Fibroblast of lung (primary cell): ENCODE measurements around the gene MAGI2. TPM values are rescaled to one million over a fixed set of nuclear protein-coding genes. Genes with fewer than 3 reads are reported as not detected.

Experiments used
- DNase-seq, 2 donors: peaks; one replicate each; pipeline versions ENCODE4 v3.0.0 to v3.0.0-alpha.2; 2010; ENCODE audit warnings: low read depth in 2 of 2
- H2AFZ ChIP-seq: 2 replicates; pipeline ENCODE4 v1.5.1; 2012; ENCODE audit warnings: low read length, control low read depth, inconsistent platforms
- H3K27ac ChIP-seq: 2 replicates; pipeline ENCODE4 v1.5.1; 2011; ENCODE audit warnings: low read length, control low read depth; ENCODE audit not compliant: insufficient read depth
- H3K27me3 ChIP-seq: 2 replicates; pipeline ENCODE4 v1.5.1; 2011; ENCODE audit warnings: mild to moderate bottlenecking, low read length; ENCODE audit not compliant: control insufficient read depth, insufficient read depth
- H3K36me3 ChIP-seq: 2 replicates; pipeline ENCODE4 v1.5.1; 2011; ENCODE audit warnings: low read length; ENCODE audit not compliant: control insufficient read depth, insufficient read depth
- H3K4me1 ChIP-seq: 2 replicates; pipeline ENCODE4 v1.5.1; 2011; ENCODE audit warnings: low read length; ENCODE audit not compliant: control insufficient read depth, insufficient read depth; ENCODE audit errors: extremely low read depth
- H3K4me2 ChIP-seq: 2 replicates; pipeline ENCODE4 v1.5.1; 2011; ENCODE audit warnings: low read length, control low read depth; ENCODE audit not compliant: insufficient read depth; ENCODE audit errors: extremely low read depth
- H3K4me3 ChIP-seq, 4 experiments: fragments of 200-600 bp in 1 of 4; sonication (generic) in 1 of 4; replicated peaks in 1 of 4; 2 replicates each; pipeline ENCODE4 v1.5.1; 2011 to 2016; ENCODE audit warnings: low read length in 4 of 4, low read depth in 3 of 4, mild to moderate bottlenecking in 3 of 4, control low read depth in 2 of 4, inconsistent platforms in 1 of 4, mixed read lengths in 1 of 4; ENCODE audit not compliant: insufficient read depth in 1 of 4; ENCODE audit errors: control extremely low read depth in 1 of 4
- H3K79me2 ChIP-seq: 2 replicates; pipeline ENCODE4 v1.5.1; 2012; ENCODE audit warnings: mild to moderate bottlenecking, low read length, inconsistent platforms; ENCODE audit not compliant: control insufficient read depth, insufficient read depth
- H3K9ac ChIP-seq: 2 replicates; pipeline ENCODE4 v1.5.1; 2011; ENCODE audit warnings: mild to moderate bottlenecking, low read length, control low read depth; ENCODE audit not compliant: insufficient read depth
- H3K9me3 ChIP-seq: 2 replicates; pipeline ENCODE4 v1.5.1; 2012; ENCODE audit warnings: low read depth, low read length; ENCODE audit not compliant: control insufficient read depth, insufficient read depth
- H4K20me1 ChIP-seq: 2 replicates; pipeline ENCODE4 v1.5.1; 2011; ENCODE audit warnings: low read length; ENCODE audit not compliant: control insufficient read depth, insufficient read depth; ENCODE audit errors: extremely low read depth
- EZH2 ChIP-seq: IDR thresholded peaks from 2 replicates; pipeline ENCODE4 v1.5.1; 2012; ENCODE audit warnings: low read length, control low read depth, mild to moderate bottlenecking; ENCODE audit errors: missing control alignments
- polyA plus RNA-seq, 2 donors: library from polyadenylated mRNA; depleted of rRNA in 1 of 2; stranded (reverse) in 1 of 2; unstranded in 1 of 2; fragments of >200 nt; gene quantifications; 2 replicates each; pipeline ENCODE4 v1.2.1, GENCODE V29; 2011 to 2012; ENCODE audit warnings: missing spikeins in 1 of 2
- total RNA-seq: library from RNA; depleted of rRNA; stranded (reverse); fragments of >200 nt; gene quantifications from 2 replicates; pipeline ENCODE4 v1.2.1, GENCODE V29; 2014
- TF ChIP-seq, protein P1 (sequence below), 2 donors: IDR thresholded peaks in 1 of 2; conservative IDR thresholded peaks in 1 of 2; 1 replicate in 1 of 2; 2 replicates in 1 of 2; pipeline ENCODE4 v1.5.1; 2011 to 2012; ENCODE audit warnings: low read length in 2 of 2, control low read depth in 1 of 2, inconsistent platforms in 1 of 2, low read depth in 1 of 2, mild to moderate bottlenecking in 1 of 2

Gene MAGI2
- total and polyA plus RNA-seq, 2 donors (not counting 1 experiment from before 2014, with no cell fraction given): 1.8 to 17.0 TPM

DNA sequence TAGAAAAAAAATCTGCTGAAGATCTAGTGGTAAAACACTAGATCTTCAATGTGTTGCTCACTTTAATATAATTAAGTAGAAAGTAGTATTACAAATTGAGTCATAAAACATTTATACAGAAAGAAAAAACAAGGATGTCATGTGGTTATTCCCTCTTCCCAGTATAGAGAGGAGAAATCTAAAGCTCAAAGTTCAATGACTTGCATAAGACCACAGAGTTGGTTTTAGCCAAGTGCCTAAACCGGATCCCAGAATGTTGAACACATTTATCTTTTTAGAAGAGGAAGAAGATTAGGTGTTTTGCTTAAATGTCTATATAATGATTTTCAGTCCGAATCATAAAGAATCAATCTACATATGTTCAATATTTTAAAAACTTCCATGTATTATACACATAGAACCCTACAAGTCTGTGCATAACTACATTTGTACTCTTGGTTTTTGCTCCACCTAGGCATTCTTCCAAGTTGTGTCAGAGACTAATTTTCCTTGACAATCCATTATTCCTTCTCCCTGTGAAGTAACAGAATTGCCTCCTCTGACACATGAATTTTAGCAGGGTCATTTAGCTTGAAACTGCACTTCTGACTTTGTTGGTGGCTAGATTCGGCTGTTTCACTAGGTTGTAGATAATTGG, 389.2 kb downstream of the MAGI2 start:
- H3K9ac ChIP-seq: no peak overlapping the region
- H3K79me2 ChIP-seq: no peaks in the 10 kb centered on the region
- DNase-seq: peak; percentile 19 to 43

DNA sequence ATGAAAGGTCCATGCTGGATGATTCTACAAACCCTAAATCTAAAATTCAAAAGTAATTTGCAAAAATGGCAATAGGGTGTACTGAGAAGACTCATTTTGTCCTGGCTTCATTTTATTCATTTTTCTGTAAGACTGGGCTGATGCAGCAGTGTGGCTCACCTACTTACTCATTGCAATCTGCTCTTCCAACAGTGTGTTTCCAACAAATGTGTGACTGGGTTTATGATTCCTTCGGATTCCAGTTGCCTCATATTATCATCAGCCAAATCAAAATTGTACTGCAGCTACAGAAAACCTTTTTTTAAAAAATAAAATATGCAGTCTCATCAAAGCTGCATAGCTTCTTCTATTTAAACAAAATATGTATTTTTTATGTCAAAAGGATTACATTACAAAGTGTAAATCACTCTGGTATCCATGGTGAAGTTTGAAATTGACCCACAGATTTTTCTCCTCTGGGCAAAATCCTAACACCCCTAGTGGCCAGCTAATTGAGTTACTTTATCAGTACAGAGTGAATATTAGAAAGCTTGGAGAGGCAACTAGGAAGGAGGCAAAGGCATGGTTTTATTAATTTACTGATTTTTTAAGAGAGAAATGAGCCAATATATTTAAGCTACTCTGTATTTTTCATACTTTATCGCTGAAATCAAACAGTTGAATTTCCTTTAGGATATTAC, 390.3 kb downstream of the MAGI2 start:
- Histone ChIP-seq H3K27me3 (no peaks in the 10 kb centered on the region), H3K36me3 (no peaks in the 10 kb centered on the region), H3K27ac (no peak overlapping the region), H4K20me1 (no peaks in the 10 kb centered on the region), H3K9me3 (no peaks in the 10 kb centered on the region), H3K9ac (no peak overlapping the region), H2AFZ (no peak overlapping the region), H3K4me3 (no peak overlapping the region), H3K4me2 (no peak overlapping the region), H3K4me1 (no peaks in the 10 kb centered on the region), H3K79me2 (no peaks in the 10 kb centered on the region)
- DNase-seq: peak in 1 of 2 donors; percentile 5
- TF ChIP-seq, protein P1, sequence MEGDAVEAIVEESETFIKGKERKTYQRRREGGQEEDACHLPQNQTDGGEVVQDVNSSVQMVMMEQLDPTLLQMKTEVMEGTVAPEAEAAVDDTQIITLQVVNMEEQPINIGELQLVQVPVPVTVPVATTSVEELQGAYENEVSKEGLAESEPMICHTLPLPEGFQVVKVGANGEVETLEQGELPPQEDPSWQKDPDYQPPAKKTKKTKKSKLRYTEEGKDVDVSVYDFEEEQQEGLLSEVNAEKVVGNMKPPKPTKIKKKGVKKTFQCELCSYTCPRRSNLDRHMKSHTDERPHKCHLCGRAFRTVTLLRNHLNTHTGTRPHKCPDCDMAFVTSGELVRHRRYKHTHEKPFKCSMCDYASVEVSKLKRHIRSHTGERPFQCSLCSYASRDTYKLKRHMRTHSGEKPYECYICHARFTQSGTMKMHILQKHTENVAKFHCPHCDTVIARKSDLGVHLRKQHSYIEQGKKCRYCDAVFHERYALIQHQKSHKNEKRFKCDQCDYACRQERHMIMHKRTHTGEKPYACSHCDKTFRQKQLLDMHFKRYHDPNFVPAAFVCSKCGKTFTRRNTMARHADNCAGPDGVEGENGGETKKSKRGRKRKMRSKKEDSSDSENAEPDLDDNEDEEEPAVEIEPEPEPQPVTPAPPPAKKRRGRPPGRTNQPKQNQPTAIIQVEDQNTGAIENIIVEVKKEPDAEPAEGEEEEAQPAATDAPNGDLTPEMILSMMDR (conservative IDR thresholded peaks at IDR 0.05 in 1 of 2, IDR thresholded peaks at IDR 0.05 in 1 of 2; ENCODE audit: low read depth in 1 of 2, low read length in 2 of 2): peak in 1 of 2 donors; percentile 4
- no peak for TF ChIP-seq EZH2

More for the DNA sequence above, 389.2 kb downstream of the MAGI2 start:
- TF ChIP-seq, protein P1 (conservative IDR thresholded peaks at IDR 0.05 in 1 of 2, IDR thresholded peaks at IDR 0.05 in 1 of 2; ENCODE audit: low read depth in 1 of 2, low read length in 2 of 2): no peak
- TF ChIP-seq EZH2: no peak
- Histone ChIP-seq H3K9me3 (no peaks in the 10 kb centered on the region), H2AFZ (no peak overlapping the region), H3K27ac (no peak overlapping the region), H3K4me2 (no peak overlapping the region), H3K36me3 (no peaks in the 10 kb centered on the region), H3K27me3 (no peaks in the 10 kb centered on the region), H4K20me1 (no peaks in the 10 kb centered on the region), H3K4me1 (no peaks in the 10 kb centered on the region), H3K4me3 (no peak overlapping the region)

DNA sequence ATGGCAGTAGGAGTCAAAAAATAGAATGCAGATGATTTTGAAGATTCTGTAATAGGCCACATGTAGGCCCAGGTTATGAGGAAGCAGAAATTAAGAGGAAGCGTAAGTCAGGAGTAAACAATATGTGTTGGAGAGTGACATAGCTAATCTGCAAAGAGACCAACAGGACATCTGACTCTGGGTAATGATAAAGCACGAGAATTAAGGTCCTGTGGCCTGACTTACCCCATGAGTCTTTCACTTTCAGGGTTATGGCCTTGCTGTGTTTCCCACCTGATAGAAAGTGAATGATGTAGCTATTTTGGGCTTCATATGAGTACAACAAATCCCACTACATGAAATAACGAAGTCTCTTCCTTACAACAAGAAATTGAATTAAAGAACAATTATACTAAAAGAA, 393.0 kb downstream of the MAGI2 start:
- no peaks in the 10 kb centered on the region for H3K79me2 ChIP-seq
- no peaks in the 10 kb centered on the region for H3K4me1 ChIP-seq
- no peaks in the 10 kb centered on the region for H4K20me1 ChIP-seq
- no peak overlapping the region for H3K4me2 ChIP-seq
- no peaks in the 10 kb centered on the region for H3K27me3 ChIP-seq
- H2AFZ ChIP-seq: no peak overlapping the region
- H3K9me3 ChIP-seq: no peaks in the 10 kb centered on the region
- no peak for TF ChIP-seq EZH2
- TF ChIP-seq, protein P1 (conservative IDR thresholded peaks at IDR 0.05 in 1 of 2, IDR thresholded peaks at IDR 0.05 in 1 of 2; ENCODE audit: low read depth in 1 of 2, low read length in 2 of 2): no peak
- DNase-seq: no peak
- no peaks in the 10 kb centered on the region for H3K36me3 ChIP-seq
- H3K4me3 ChIP-seq: no peak overlapping the region
- H3K27ac ChIP-seq: no peak overlapping the region
- H3K9ac ChIP-seq: no peak overlapping the region
